HepG2 (cell line): ENCODE data around the gene BTBD8. TPM values are rescaled to one million over a fixed set of nuclear protein-coding genes. Genes with fewer than 3 reads are reported as not detected.

Experiments
- BCL3 ChIP-seq: sonication (generic); formaldehyde crosslinking; IDR thresholded peaks from 2 replicates; pipeline ENCODE4 v1.5.1; 2020; ENCODE audit warnings: mild to moderate bottlenecking, missing genetic modification reagents, moderate library complexity
- HDAC1 ChIP-seq: sonication (generic); formaldehyde crosslinking; IDR thresholded peaks from 2 replicates; pipeline ENCODE4 v1.5.1; 2020; ENCODE audit warnings: mild to moderate bottlenecking, missing genetic modification reagents
- HNF4G ChIP-seq, 2 experiments: sonication (generic) in 1 of 2; formaldehyde crosslinking in 1 of 2; IDR thresholded peaks; 2 replicates each; pipeline versions ENCODE4 v1.4.0 to v1.6.1; 2011 to 2020; ENCODE audit warnings: borderline replicate concordance in 2 of 2, low read depth in 2 of 2, mild to moderate bottlenecking in 2 of 2, low read length in 1 of 2, missing genetic modification reagents in 1 of 2, moderate library complexity in 1 of 2
- KLF16 ChIP-seq, 2 experiments: sonication (generic) in 1 of 2; formaldehyde crosslinking in 1 of 2; IDR thresholded peaks; 2 replicates each; pipeline versions ENCODE4 v1.6.1 to v1.8.0; 2016 to 2023; ENCODE audit warnings: missing genetic modification reagents in 2 of 2, missing compliant biosample characterization in 1 of 2
- MAFG ChIP-seq: sonication (generic); formaldehyde crosslinking; IDR thresholded peaks from 2 replicates; pipeline ENCODE4 v1.5.1; 2020; ENCODE audit warnings: mild to moderate bottlenecking, missing genetic modification reagents
- MBNL3 ChIP-seq: fragments of 250-450 bp; sonication (Bioruptor Pico); conservative IDR thresholded peaks from 2 replicates; pipeline ENCODE4 v1.8.0; 2022; ENCODE audit warnings: mild to moderate bottlenecking, inconsistent platforms
- MXI1 ChIP-seq: IDR thresholded peaks from 3 replicates; pipeline ENCODE4 v1.6.1; 2012; ENCODE audit warnings: low read depth, low read length, inconsistent platforms, borderline replicate concordance
- RERE ChIP-seq: IDR thresholded peaks from 2 replicates; pipeline ENCODE4 v1.6.1; 2016; ENCODE audit warnings: low read depth, missing genetic modification reagents, missing compliant biosample characterization
- RORA ChIP-seq: sonication (generic); formaldehyde crosslinking; IDR thresholded peaks from 2 replicates; pipeline ENCODE4 v1.5.0; 2020; ENCODE audit warnings: mild to moderate bottlenecking, missing genetic modification reagents, moderate library complexity
- TARDBP ChIP-seq: sonication (generic); formaldehyde crosslinking; IDR thresholded peaks from 2 replicates; pipeline ENCODE4 v1.8.0; 2022; ENCODE audit warnings: mild to moderate bottlenecking, missing genetic modification reagents
- USF2 ChIP-seq, 2 experiments: sonication (generic) in 1 of 2; formaldehyde crosslinking in 1 of 2; IDR thresholded peaks; 2 replicates each; pipeline versions ENCODE4 v1.5.1 to v1.6.1; 2011 to 2020; ENCODE audit warnings: borderline replicate concordance in 1 of 2, low read depth in 1 of 2, low read length in 1 of 2, mild to moderate bottlenecking in 1 of 2, missing genetic modification reagents in 1 of 2, moderate library complexity in 1 of 2
- ZBTB38 ChIP-seq: sonication (generic); formaldehyde crosslinking; IDR thresholded peaks from 2 replicates; pipeline ENCODE4 v1.5.1; 2020; ENCODE audit warnings: mild to moderate bottlenecking, missing genetic modification reagents
- ZNF232 ChIP-seq: sonication (generic); formaldehyde crosslinking; IDR thresholded peaks from 2 replicates; pipeline ENCODE4 v1.4.0; 2020; ENCODE audit warnings: missing genetic modification reagents, borderline replicate concordance
- ZNF709 ChIP-seq: sonication (generic); formaldehyde crosslinking; IDR thresholded peaks from 2 replicates; pipeline ENCODE4 v1.5.0; 2020; ENCODE audit warnings: mild to moderate bottlenecking, missing genetic modification reagents
- ZNF891 ChIP-seq: sonication (generic); formaldehyde crosslinking; IDR thresholded peaks from 2 replicates; pipeline ENCODE4 v1.5.0; 2020; ENCODE audit warnings: mild to moderate bottlenecking, missing genetic modification reagents
- polyA plus RNA-seq, 8 experiments: library from polyadenylated mRNA; depleted of rRNA in 3 of 8; stranded (reverse) in 7 of 8; unstranded in 1 of 8; fragments of >200 nt; fragmentation: Illumina TruSeq in 4 of 8; extraction: Trizol in 4 of 8; gene quantifications; 2 replicates each; pipeline versions ENCODE4 v1.2.1 to v1.2.3, GENCODE V29; 2011 to 2016; ENCODE audit warnings: low read depth in 4 of 8, missing spikeins in 1 of 8, mixed read lengths in 1 of 8; ENCODE audit not compliant: insufficient read depth in 1 of 8
- total RNA-seq, 5 experiments: library from RNA; depleted of rRNA; stranded (reverse); fragments of >200 nt; fragmentation: Illumina TruSeq; extraction: Trizol; gene quantifications; 2 replicates each; pipeline ENCODE4 v1.2.3, GENCODE V29; 2016; ENCODE audit warnings: low read depth in 1 of 5
- TF ChIP-seq, protein P1 (sequence below): sonication (generic); formaldehyde crosslinking; IDR thresholded peaks from 2 replicates; pipeline ENCODE4 v1.8.1; 2023; ENCODE audit warnings: mild to moderate bottlenecking, moderate library complexity, missing genetic modification reagents

Gene BTBD8
- total and polyA plus RNA-seq, 2 of the 13 experiments (the other 11 are each of a cell fraction or from before 2014, with no cell fraction given), result 0.41 to 1.8 TPM

DNA sequence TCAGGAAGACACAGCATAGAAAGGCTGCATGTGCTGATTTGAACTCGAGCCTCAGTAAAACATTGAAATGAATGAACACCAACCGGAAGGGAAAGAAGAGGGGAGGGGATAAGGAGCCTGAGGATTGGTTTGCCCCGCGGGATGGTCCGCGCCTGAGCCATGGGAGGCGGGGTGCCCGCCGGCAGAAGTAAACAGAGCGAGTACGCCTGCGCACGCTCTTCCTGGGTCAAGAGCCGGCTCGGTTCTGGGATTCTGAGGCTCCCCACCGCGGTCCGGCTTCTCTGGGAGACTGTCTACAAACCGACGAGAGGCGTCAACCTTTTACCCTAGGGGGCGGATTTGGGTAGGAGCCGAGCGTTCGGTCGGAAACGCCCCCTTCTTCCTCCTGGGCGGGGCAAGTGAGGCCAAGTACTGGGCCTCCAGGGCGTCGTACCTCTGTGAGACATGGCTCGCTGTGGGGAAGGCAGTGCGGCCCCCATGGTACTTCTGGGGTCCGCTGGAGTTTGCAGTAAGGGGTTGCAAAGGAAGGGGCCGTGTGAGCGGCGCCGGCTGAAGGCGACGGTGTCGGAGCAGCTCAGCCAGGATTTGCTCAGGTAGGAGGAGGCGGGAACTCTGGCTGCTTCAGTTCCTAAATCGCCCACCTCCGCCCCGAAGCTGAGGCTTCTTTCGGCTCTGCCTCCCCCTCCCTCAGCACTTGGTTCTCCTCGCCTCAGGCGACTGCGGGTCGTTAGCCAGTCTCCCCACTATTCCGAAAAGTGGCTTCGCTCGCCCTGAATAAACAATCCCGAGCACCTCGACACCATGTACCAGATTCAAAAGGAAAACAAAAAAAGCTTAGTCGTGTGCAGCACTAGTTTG lies at the start of gene BTBD8 (continued):
- TF ChIP-seq USF2 (IDR thresholded peaks at IDR 0.05; ENCODE audit: low read depth, low read length) (no peak), USF2 (CRISPR knock-in tag; IDR thresholded peaks at IDR 0.05; ENCODE audit: borderline replicate concordance) (no peak), MXI1 (peak; percentile 31; the same call in 1 of the 3 replicates), BCL3 (peak; percentile 80; the same call in 1 of the 2 replicates), ZNF232 (peak; percentile 52; the same call in 1 of the 2 replicates), TARDBP (CRISPR knock-in tag) (no peak), MAFG (CRISPR knock-in tag) (no peak), ZNF891 (CRISPR knock-in tag) (peak; percentile 87), ZBTB38 (CRISPR knock-in tag) (0 out of 2 replicates have a peak, but pooled peaks have one; percentile 48), ZNF709 (peak; percentile 74), MBNL3 (no peak), HDAC1 (CRISPR knock-in tag) (peak; percentile 54), KLF16 (CRISPR knock-in tag; IDR thresholded peaks at IDR 0.05) (no peak; a peak in 1 of 4 replicates), RERE (CRISPR knock-in tag) (no peak), HNF4G (IDR thresholded peaks at IDR 0.05; ENCODE audit: borderline replicate concordance, low read depth, low read length) (no peak), HNF4G (CRISPR knock-in tag; IDR thresholded peaks at IDR 0.05; ENCODE audit: borderline replicate concordance, low read depth) (no peak), RORA (no peak)
- TF ChIP-seq, protein P1, sequence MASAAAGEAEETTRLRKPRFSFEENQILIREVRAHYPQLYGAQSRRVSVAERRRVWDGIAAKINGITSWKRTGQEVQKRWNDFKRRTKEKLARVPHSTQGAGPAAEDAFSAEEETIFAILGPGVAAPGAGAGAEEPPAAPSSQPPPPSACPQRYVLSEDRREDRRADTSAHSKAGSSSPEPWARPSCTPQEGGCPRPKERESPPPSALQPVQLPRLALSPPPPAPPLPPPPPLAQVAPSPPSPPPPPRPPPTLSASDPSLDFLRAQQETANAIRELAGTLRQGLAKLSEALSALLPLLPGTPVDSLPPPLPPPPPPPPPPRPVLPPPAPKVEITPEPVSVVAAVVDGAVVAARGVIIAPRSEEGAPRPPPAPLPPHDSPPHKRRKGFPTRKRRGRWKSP (CRISPR knock-in tag), result peak; percentile 31; the same call in 1 of the 2 replicates
